Measurements from ENCODE around the gene LIMD2.

The LIMD2 gene

GRCh38 chr17:63705657-63706056 is 5.7 kb upstream of the LIMD2 start:
- no peak for DNase-seq (ENCODE audit: low read depth)
- no peak overlapping the region for H3K4me3 ChIP-seq (ENCODE audit: control insufficient read depth, low read depth, low read length)
- no peak for TF ChIP-seq CTCF (IDR thresholded peaks at IDR 0.05; ENCODE audit: control insufficient read depth, insufficient read depth, low read depth, low read length, missing control alignments)

- no peak for DNase-seq (ENCODE audit: low read depth)
- H3K4me3 ChIP-seq (ENCODE audit: control insufficient read depth, low read depth, low read length): no peak overlapping the region
- TF ChIP-seq CTCF (IDR thresholded peaks at IDR 0.05; ENCODE audit: control insufficient read depth, insufficient read depth, low read depth, low read length, missing control alignments): no peak
Measured at GRCh38 chr17:63704836-63705235, 4.9 kb upstream of the LIMD2 start.

GRCh38 chr17:63704259-63704576 is 4.3 kb upstream of the LIMD2 start:
- TF ChIP-seq CTCF (IDR thresholded peaks at IDR 0.05; ENCODE audit: control insufficient read depth, insufficient read depth, low read depth, low read length, missing control alignments): no peak
- no peak for DNase-seq (ENCODE audit: low read depth)
- no peak overlapping the region for H3K4me3 ChIP-seq (ENCODE audit: control insufficient read depth, low read depth, low read length)

GRCh38 chr17:63703556-63704258 is 3.8 kb upstream of the LIMD2 start:
- DNase-seq (ENCODE audit: low read depth): no peak
- no peak overlapping the region for H3K4me3 ChIP-seq (ENCODE audit: control insufficient read depth, low read depth, low read length)
- no peak for TF ChIP-seq CTCF (IDR thresholded peaks at IDR 0.05; ENCODE audit: control insufficient read depth, insufficient read depth, low read depth, low read length, missing control alignments)

GRCh38 chr17:63703029-63703428 is 3.1 kb upstream of the LIMD2 start:
- no peak overlapping the region for H3K4me3 ChIP-seq (ENCODE audit: control insufficient read depth, low read depth, low read length)
- DNase-seq (ENCODE audit: low read depth): no peak
- TF ChIP-seq CTCF (IDR thresholded peaks at IDR 0.05; ENCODE audit: control insufficient read depth, insufficient read depth, low read depth, low read length, missing control alignments): no peak

- H3K4me3 ChIP-seq (ENCODE audit: control insufficient read depth, low read depth, low read length): no peak overlapping the region
- TF ChIP-seq CTCF (IDR thresholded peaks at IDR 0.05; ENCODE audit: control insufficient read depth, insufficient read depth, low read depth, low read length, missing control alignments): no peak
- DNase-seq (ENCODE audit: low read depth): no peak
Measured at GRCh38 chr17:63702721-63703015, 2.7 kb upstream of the LIMD2 start.
